Glomerular endothelial cell (primary cell): ENCODE data around the gene BORCS8. TPM values are rescaled to one million over a fixed set of nuclear protein-coding genes. Genes with fewer than 3 reads are reported as not detected.

Source experiments
- total RNA-seq: library from RNA; depleted of rRNA; stranded (reverse); fragments of >200 nt; gene quantifications from 2 replicates; pipeline ENCODE4 v1.2.3, GENCODE V29; 2015

Gene BORCS8
- total RNA-seq, 1 donor from 2014 or later, result 20.7 TPM

Other genes starting within 250 kb of the BORCS8 start
- gene SUGP2, start 158.6 kb downstream of the BORCS8 start, total RNA-seq, result 34.8 and 38.9 TPM in 2 replicates
- 40.0 and 41.1 TPM in 2 replicates for gene ARMC6, start 158.5 kb downstream of the BORCS8 start, total RNA-seq
- 6.1 and 6.8 TPM in 2 replicates for gene SLC25A42, start 128.2 kb downstream of the BORCS8 start, total RNA-seq
- 22.0 and 22.6 TPM in 2 replicates for gene TMEM161A, start 53.7 kb downstream of the BORCS8 start, total RNA-seq
- not detected in 2 replicates for gene MEF2B, start 21.9 kb downstream of the BORCS8 start, total RNA-seq
- 89.3 and 109 TPM in 2 replicates for gene RFXANK, start 106 bp upstream of the BORCS8 start, total RNA-seq
- gene NR2C2AP, start 11.3 kb upstream of the BORCS8 start, total RNA-seq, result 3.1 and 8.5 TPM in 2 replicates
- not detected in 2 replicates for gene NCAN, start 19.8 kb upstream of the BORCS8 start, total RNA-seq
- gene TM6SF2, start 81.1 kb upstream of the BORCS8 start, total RNA-seq, result not detected in 2 replicates
- gene SUGP1, start 128.4 kb upstream of the BORCS8 start, total RNA-seq, result 43.7 and 45.8 TPM in 2 replicates
- 34.3 and 46.0 TPM in 2 replicates for gene MAU2, start 128.7 kb upstream of the BORCS8 start, total RNA-seq
- 97.8 and 102 TPM in 2 replicates for gene GATAD2A, start 213.5 kb upstream of the BORCS8 start, total RNA-seq